HFFc6 (cell line): ENCODE results near the gene ADAT2. TPM values are rescaled to one million over a fixed set of nuclear protein-coding genes. Genes with fewer than 3 reads are reported as not detected.

Source experiments
- DNase-seq: peaks from one replicate; pipeline ENCODE4 v3.0.0-alpha.2; 2018
- H3K27ac Mint-ChIP-seq: 2 replicates; pipeline ENCODE4 v1.8.0; 2020; ENCODE audit warnings: mild to moderate bottlenecking, mixed read lengths
- H3K27me3 Mint-ChIP-seq: 2 replicates; pipeline ENCODE4 v1.8.0; 2021; ENCODE audit warnings: mild to moderate bottlenecking, moderate library complexity, mixed read lengths; ENCODE audit not compliant: insufficient read depth
- H3K36me3 Mint-ChIP-seq: 2 replicates; pipeline ENCODE4 v1.8.0; 2021; ENCODE audit warnings: low read depth, mixed read lengths
- H3K4me1 Mint-ChIP-seq: 2 replicates; pipeline ENCODE4 v1.8.0; 2020; ENCODE audit warnings: low read depth, mixed read lengths
- H3K4me3 Mint-ChIP-seq: 2 replicates; pipeline ENCODE4 v1.8.0; 2020; ENCODE audit warnings: mild to moderate bottlenecking, moderate library complexity, mixed read lengths
- H3K9me3 Mint-ChIP-seq: 2 replicates; pipeline ENCODE4 v1.8.0; 2020; ENCODE audit warnings: mild to moderate bottlenecking, mixed read lengths
- total RNA-seq, 6 experiments: library from RNA; stranded (reverse); fragmentation: NEBNext Ultra II Directional; extraction: Animal tissue kit (Norgen Biotek cat#: 25700); gene quantifications; 2 replicates in 1 of 6; 3 replicates in 5 of 6; pipeline ENCODE4 v1.2.3, GENCODE V29; 2021
- TF ChIP-seq, protein P1 (sequence below): fragments of 200-600 bp; sonication (generic); IDR thresholded peaks from 2 replicates; pipeline ENCODE4 v1.5.0; 2021; ENCODE audit warnings: antibody characterized with exemption, mild to moderate bottlenecking

Gene ADAT2
- total RNA-seq, 6 experiments from 2014 or later = 2.8 to 4.6 (median 4.1) TPM

DNA sequence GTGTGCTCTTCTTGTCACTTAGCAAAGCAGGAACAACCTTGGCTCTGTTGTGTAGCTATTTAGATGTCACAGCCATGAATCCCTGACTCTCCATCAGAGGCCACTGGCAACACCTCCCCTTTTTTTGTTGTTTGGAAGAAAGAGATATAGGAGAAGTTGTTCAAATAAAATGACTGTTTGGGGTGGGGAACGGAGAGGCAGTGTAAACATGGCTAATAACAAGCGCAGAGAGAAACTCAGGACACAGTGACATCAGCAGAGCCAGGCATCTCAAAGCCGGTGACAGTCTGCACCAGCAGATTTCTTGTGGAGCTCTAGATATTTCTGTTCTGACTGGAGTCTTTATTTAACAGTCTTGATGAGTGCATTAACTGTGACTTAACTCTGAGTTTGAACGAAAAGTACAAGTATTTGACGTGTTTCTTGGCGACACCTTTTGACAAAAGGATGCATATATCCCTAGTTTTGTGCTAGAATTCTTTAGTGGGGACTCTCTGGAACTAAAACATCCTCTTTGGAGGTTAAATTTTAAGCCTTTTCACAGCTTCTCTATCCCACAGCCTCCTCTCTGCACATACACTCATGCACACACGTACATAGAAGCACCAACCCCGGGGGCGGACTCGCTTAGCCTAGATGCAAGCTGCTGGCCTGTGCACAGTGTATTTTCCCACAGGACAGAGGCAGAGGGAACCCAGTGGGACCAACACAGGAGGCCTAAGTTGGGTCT is 53.8 kb downstream of the ADAT2 start:
- H3K27ac Mint-ChIP-seq = no peak overlapping the region
- peaks cover 23% of the 10 kb centered on the region for H3K27me3 Mint-ChIP-seq
- no peaks in the 10 kb centered on the region for H3K9me3 Mint-ChIP-seq
- H3K4me1 Mint-ChIP-seq = peaks cover 25% of the 10 kb centered on the region
- no peak overlapping the region for H3K4me3 Mint-ChIP-seq
- TF ChIP-seq, protein P1, sequence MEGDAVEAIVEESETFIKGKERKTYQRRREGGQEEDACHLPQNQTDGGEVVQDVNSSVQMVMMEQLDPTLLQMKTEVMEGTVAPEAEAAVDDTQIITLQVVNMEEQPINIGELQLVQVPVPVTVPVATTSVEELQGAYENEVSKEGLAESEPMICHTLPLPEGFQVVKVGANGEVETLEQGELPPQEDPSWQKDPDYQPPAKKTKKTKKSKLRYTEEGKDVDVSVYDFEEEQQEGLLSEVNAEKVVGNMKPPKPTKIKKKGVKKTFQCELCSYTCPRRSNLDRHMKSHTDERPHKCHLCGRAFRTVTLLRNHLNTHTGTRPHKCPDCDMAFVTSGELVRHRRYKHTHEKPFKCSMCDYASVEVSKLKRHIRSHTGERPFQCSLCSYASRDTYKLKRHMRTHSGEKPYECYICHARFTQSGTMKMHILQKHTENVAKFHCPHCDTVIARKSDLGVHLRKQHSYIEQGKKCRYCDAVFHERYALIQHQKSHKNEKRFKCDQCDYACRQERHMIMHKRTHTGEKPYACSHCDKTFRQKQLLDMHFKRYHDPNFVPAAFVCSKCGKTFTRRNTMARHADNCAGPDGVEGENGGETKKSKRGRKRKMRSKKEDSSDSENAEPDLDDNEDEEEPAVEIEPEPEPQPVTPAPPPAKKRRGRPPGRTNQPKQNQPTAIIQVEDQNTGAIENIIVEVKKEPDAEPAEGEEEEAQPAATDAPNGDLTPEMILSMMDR = no peak
- DNase-seq = no peak
- H3K36me3 Mint-ChIP-seq = no peaks in the 10 kb centered on the region; the same call in 1 of the 2 replicates

DNA sequence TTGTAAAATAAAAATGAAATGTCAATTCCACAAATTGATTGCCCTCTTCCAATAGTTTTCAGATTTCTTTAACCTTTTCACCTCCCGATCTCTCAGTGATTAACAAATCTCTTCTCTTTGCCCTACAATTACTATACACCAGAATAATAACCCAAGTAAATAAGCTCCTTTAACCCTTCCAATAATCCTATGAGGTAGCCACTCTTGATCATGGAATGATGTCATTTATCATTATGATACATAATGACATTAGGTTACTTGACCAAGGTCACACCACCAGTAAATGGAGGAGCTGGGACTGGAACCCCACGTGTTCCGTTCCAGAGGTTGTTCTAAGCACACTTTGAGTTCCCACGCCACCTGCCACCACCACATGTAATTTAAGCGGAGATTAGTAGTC is 54.8 kb downstream of the ADAT2 start:
- H3K27me3 Mint-ChIP-seq = peaks cover 24% of the 10 kb centered on the region
- no peak overlapping the region for H3K27ac Mint-ChIP-seq
- TF ChIP-seq, protein P1 = no peak

DNA sequence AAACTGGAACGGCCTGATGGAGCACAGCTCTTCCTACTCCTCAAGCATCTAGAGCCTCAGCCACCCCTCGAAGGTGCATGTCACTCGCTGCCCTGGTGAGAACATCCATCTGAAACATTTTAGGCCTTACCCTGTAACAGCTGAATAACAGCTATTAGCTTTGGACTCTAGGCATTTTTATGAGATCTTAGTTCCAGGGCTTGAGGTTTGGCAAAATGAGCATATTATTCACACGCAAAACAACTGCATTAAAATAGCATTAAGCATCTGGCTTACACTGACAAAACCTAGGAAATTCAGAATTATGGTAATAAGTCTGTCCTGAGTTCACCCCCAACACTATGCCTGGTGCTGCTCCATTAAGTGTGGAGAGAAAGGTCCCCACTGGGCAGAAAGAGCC is 56.1 kb downstream of the ADAT2 start:
- no peaks in the 10 kb centered on the region; the same call in 1 of the 2 replicates for H3K36me3 Mint-ChIP-seq
- TF ChIP-seq, protein P1 = no peak
- H3K27me3 Mint-ChIP-seq = peaks cover 31% of the 10 kb centered on the region
- no peak overlapping the region for H3K4me3 Mint-ChIP-seq
- DNase-seq = no peak
- no peaks in the 10 kb centered on the region for H3K9me3 Mint-ChIP-seq
- H3K27ac Mint-ChIP-seq = no peak overlapping the region
- H3K4me1 Mint-ChIP-seq = peaks cover 24% of the 10 kb centered on the region

More for the DNA sequence above, 54.8 kb downstream of the ADAT2 start:
- no peaks in the 10 kb centered on the region for H3K9me3 Mint-ChIP-seq
- H3K36me3 Mint-ChIP-seq = no peaks in the 10 kb centered on the region; the same call in 1 of the 2 replicates
- DNase-seq = no peak
- peaks cover 24% of the 10 kb centered on the region for H3K4me1 Mint-ChIP-seq
- no peak overlapping the region for H3K4me3 Mint-ChIP-seq

DNA sequence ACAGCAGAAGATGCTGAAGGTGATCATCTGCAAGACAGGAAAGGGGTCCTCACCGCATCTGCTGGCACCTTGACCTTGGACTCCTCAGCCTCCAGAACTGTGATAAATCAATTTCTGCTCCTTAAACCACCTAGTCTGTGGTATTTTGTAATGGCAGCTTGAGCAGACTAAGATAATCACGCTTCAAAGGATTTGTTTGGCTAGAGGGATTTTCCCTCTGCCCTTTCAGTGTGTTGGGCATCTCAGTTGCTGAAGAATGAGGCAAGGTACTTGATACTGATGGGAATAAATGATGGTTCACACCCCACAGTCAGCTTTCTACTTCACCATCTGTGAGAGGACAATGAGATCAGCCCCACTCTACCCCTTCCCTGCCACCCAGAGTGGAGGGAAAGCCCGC is 60.2 kb downstream of the ADAT2 start:
- H3K9me3 Mint-ChIP-seq = no peaks in the 10 kb centered on the region
- no peaks in the 10 kb centered on the region for H3K36me3 Mint-ChIP-seq
- TF ChIP-seq, protein P1 = no peak
- no peak overlapping the region for H3K27ac Mint-ChIP-seq
- H3K4me3 Mint-ChIP-seq = no peak overlapping the region
- H3K4me1 Mint-ChIP-seq = 0 out of 2 replicates have a peak, but pooled peaks cover 7% of the 10 kb centered on the region
- peaks cover 24% of the 10 kb centered on the region for H3K27me3 Mint-ChIP-seq
- DNase-seq = no peak

GRCh38 chr6:143385636-143386035 is 64.9 kb downstream of the ADAT2 start:
- H3K9me3 Mint-ChIP-seq = peaks cover 4% of the 10 kb centered on the region; the same call in 1 of the 2 replicates
- H3K27ac Mint-ChIP-seq = no peak overlapping the region
- TF ChIP-seq, protein P1 = no peak
- no peak overlapping the region for H3K4me3 Mint-ChIP-seq
- no peaks in the 10 kb centered on the region for H3K4me1 Mint-ChIP-seq
- H3K36me3 Mint-ChIP-seq = peaks cover 9% of the 10 kb centered on the region; the same call in 1 of the 2 replicates
- peaks cover 28% of the 10 kb centered on the region for H3K27me3 Mint-ChIP-seq
- DNase-seq = no peak
